Heart left ventricle (tissue), 13 donors: ENCODE data around the gene IMMP2L.

ENCODE experiments used
- POLR2A ChIP-seq, 2 donors: fragments of 450-650 bp; IDR thresholded peaks; one replicate each; pipeline ENCODE4 v1.6.1; 2017; ENCODE audit warnings: antibody characterized with exemption in 2 of 2, mild to moderate bottlenecking in 2 of 2, moderate library complexity in 2 of 2
- TF ChIP-seq, protein P1 (sequence below), 12 donors: fragments of 200-600 bp; sonication (generic) in 4 of 12; IDR thresholded peaks; one replicate each; pipeline versions ENCODE4 v1.5.0 to v1.8.0; 2018 to 2022; ENCODE audit warnings: antibody characterized with exemption in 12 of 12, mild to moderate bottlenecking in 5 of 12
- donor health status: ischemic (EF 13 %, LVEDD 7.1; RV severe dilation, severe dysfunction).
- donor health status: DM: no; HTN: yes; CAD: no.
- donor health status: DM: no; HTN: no; CAD: no.
- donor health status: ischemic (EF 25% LVEDD 6.9; RV normal size, moderate dysfunction).
- donor health status: ischemic (EF 25% LVEDD 5.7; RV mildly dilated, moderate dysfunction).
- donor health status: ischemic (EF 35%, LVEDD 5.7; RV mildly dilated, moderate dysfunction).
- donor health status: nonischemic (EF 11% LVEDD 7.7; RV severe dilation, severe dysfunction).
- donor health status: DM: yes; HTN: yes; CAD: no.
- donor health status: PGD.
- donor health status: ischemic (EF 29% LVEDD 5.4; RV normal size, mild dysfunction).
- donor health status: nonischemic (EF 23%, LVEDD 6.1; RV moderate dilation, normal function).

DNA sequence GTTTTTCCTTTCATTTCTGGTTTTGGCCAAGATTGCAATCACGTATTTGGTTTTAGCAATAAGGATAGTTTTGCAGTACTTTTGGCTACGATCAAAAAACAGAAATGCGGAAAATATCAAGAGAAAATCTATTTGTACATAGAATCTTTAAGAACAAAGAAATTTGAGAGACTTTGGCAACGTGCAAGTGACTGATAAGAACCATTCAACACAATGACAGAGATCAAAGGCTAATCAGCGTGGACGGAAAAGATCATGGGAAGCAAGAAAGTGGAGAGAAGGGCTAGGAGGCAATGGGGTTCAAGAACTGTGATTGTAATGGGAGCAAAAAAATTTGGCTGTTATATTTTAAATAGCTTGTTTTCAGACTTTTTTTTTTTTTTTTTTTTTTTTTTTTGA lies 487.5 kb downstream of the IMMP2L start:
- TF ChIP-seq, protein P1, sequence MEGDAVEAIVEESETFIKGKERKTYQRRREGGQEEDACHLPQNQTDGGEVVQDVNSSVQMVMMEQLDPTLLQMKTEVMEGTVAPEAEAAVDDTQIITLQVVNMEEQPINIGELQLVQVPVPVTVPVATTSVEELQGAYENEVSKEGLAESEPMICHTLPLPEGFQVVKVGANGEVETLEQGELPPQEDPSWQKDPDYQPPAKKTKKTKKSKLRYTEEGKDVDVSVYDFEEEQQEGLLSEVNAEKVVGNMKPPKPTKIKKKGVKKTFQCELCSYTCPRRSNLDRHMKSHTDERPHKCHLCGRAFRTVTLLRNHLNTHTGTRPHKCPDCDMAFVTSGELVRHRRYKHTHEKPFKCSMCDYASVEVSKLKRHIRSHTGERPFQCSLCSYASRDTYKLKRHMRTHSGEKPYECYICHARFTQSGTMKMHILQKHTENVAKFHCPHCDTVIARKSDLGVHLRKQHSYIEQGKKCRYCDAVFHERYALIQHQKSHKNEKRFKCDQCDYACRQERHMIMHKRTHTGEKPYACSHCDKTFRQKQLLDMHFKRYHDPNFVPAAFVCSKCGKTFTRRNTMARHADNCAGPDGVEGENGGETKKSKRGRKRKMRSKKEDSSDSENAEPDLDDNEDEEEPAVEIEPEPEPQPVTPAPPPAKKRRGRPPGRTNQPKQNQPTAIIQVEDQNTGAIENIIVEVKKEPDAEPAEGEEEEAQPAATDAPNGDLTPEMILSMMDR (IDR thresholded peaks at IDR 0.05) = no peak
- TF ChIP-seq POLR2A (IDR thresholded peaks at IDR 0.05) = no peak
